ENCODE data around the gene CXCL8. TPM values are rescaled to one million over a fixed set of nuclear protein-coding genes. Genes with fewer than 3 reads are reported as not detected.

CXCL8 gene
- polyA plus RNA-seq, 1 donor from 2014 or later, result not detected

DNA sequence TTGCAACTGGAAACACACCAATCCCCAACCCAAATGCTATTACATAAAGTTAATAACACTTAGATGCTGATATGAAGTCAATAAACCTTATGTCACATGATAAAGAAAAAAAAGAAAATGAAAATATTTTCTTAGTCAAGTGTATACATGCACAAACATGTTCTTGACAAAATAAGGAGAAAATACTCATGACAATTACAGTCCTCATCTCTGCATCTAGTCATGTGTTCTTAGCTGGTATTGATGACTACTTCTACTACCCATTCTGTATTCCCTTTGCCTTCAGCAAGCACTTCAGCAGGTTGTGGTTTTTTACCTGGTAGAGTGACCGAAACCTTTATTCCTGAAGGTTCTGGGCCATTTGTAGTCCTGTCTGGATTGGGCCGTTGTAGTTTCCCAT, 24.9 kb downstream of the CXCL8 start:
- Histone ChIP-seq H4K20me1 (ENCODE audit: insufficient read depth) (no peaks in the 10 kb centered on the region), H3K27me3 (ENCODE audit: insufficient read depth, low read depth, low read length) (no peaks in the 10 kb centered on the region), H3F3A (ENCODE audit: insufficient read depth, low read length, poor library complexity, severe bottlenecking) (no peaks in the 10 kb centered on the region), H3K9me3 (ENCODE audit: low read length) (no peaks in the 10 kb centered on the region), H3K9ac (ENCODE audit: low read length) (no peak overlapping the region), H3K9me2 (ENCODE audit: insufficient read depth, low read length) (no peaks in the 10 kb centered on the region), H3K4me3 (ENCODE audit: low read length) (no peak overlapping the region), H3K4me2 (ENCODE audit: low read length) (no peak overlapping the region), H2AFZ (ENCODE audit: low read depth, low read length) (no peak overlapping the region), H3K27ac (ENCODE audit: low read length) (no peak overlapping the region), H3K79me2 (replicated peaks; ENCODE audit: insufficient read depth, low read length) (no peaks in the 10 kb centered on the region), H3K36me3 (ENCODE audit: insufficient read depth, low read length) (no peaks in the 10 kb centered on the region)
- TF ChIP-seq EP300 (conservative IDR thresholded peaks at IDR 0.05; ENCODE audit: poor library complexity, severe bottlenecking), result no peak
- TF ChIP-seq, protein P1, sequence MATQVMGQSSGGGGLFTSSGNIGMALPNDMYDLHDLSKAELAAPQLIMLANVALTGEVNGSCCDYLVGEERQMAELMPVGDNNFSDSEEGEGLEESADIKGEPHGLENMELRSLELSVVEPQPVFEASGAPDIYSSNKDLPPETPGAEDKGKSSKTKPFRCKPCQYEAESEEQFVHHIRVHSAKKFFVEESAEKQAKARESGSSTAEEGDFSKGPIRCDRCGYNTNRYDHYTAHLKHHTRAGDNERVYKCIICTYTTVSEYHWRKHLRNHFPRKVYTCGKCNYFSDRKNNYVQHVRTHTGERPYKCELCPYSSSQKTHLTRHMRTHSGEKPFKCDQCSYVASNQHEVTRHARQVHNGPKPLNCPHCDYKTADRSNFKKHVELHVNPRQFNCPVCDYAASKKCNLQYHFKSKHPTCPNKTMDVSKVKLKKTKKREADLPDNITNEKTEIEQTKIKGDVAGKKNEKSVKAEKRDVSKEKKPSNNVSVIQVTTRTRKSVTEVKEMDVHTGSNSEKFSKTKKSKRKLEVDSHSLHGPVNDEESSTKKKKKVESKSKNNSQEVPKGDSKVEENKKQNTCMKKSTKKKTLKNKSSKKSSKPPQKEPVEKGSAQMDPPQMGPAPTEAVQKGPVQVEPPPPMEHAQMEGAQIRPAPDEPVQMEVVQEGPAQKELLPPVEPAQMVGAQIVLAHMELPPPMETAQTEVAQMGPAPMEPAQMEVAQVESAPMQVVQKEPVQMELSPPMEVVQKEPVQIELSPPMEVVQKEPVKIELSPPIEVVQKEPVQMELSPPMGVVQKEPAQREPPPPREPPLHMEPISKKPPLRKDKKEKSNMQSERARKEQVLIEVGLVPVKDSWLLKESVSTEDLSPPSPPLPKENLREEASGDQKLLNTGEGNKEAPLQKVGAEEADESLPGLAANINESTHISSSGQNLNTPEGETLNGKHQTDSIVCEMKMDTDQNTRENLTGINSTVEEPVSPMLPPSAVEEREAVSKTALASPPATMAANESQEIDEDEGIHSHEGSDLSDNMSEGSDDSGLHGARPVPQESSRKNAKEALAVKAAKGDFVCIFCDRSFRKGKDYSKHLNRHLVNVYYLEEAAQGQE (IDR thresholded peaks at IDR 0.05; ENCODE audit: borderline replicate concordance), result no peak
- TF ChIP-seq SMC3 (conservative IDR thresholded peaks at IDR 0.05; ENCODE audit: poor library complexity), result no peak
- TF ChIP-seq EZH2 (IDR thresholded peaks at IDR 0.05; ENCODE audit: borderline replicate concordance, insufficient read depth, low read length, poor library complexity, severe bottlenecking), result no peak
- no peak for TF ChIP-seq RAD21 (conservative IDR thresholded peaks at IDR 0.05)

DNA sequence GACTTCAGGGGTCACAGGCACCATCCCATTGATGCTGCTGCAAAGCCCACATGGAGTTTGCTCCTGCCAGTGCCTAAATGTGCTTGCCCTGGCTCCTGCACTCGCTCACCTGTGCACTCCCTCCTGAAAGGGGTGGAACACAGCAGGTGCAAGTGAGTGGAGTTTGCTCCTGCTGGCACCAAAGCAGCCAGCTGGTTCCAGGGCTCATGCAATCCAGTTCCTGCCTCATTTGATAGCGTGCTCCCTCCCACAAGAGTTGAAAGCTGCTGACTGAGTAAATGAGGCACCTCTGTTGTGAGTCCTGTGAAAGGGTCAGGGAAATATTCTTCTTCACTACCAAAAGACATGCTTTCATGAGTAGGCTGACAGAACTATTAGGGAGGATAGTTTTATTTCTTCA, 30.5 kb downstream of the CXCL8 start:
- no peaks in the 10 kb centered on the region for H3K27me3 ChIP-seq (ENCODE audit: insufficient read depth, low read depth, low read length)
- no peaks in the 10 kb centered on the region for H3K9me2 ChIP-seq (ENCODE audit: insufficient read depth, low read length)
- H4K20me1 ChIP-seq (ENCODE audit: insufficient read depth), result no peaks in the 10 kb centered on the region
- H3K4me3 ChIP-seq (ENCODE audit: low read length), result no peak overlapping the region
- H2AFZ ChIP-seq (ENCODE audit: low read depth, low read length), result no peak overlapping the region
- no peaks in the 10 kb centered on the region for H3K79me2 ChIP-seq (replicated peaks; ENCODE audit: insufficient read depth, low read length)
- no peaks in the 10 kb centered on the region for H3K36me3 ChIP-seq (ENCODE audit: insufficient read depth, low read length)
- H3F3A ChIP-seq (ENCODE audit: insufficient read depth, low read length, poor library complexity, severe bottlenecking), result no peaks in the 10 kb centered on the region
- no peak for TF ChIP-seq TAF1 (IDR thresholded peaks at IDR 0.05; ENCODE audit: low read depth)
- TF ChIP-seq MXI1 (conservative IDR thresholded peaks at IDR 0.05; ENCODE audit: poor library complexity, severe bottlenecking), result no peak
- TF ChIP-seq, protein P1 (IDR thresholded peaks at IDR 0.05; ENCODE audit: borderline replicate concordance), result no peak
- no peak overlapping the region for H3K4me2 ChIP-seq (ENCODE audit: low read length)
- H3K9ac ChIP-seq (ENCODE audit: low read length), result no peak overlapping the region
- no peaks in the 10 kb centered on the region for H3K9me3 ChIP-seq (ENCODE audit: low read length)
- H3K27ac ChIP-seq (ENCODE audit: low read length), result no peak overlapping the region

All from neural cell (in vitro differentiated cells).